Vagina (tissue), 2 donors: ENCODE measurements around the gene IL17A.

Experiments used
- CTCF ChIP-seq, 3 experiments: fragments of 450-650 bp in 2 of 3; fragments of 200-600 bp in 1 of 3; sonication (generic) in 1 of 3; IDR thresholded peaks; one replicate each; pipeline ENCODE4 v1.5.1; 2017 to 2019; ENCODE audit warnings: antibody characterized with exemption in 3 of 3, mild to moderate bottlenecking in 2 of 3, moderate library complexity in 2 of 3
- POLR2A ChIP-seq, 2 donors: fragments of 450-650 bp; IDR thresholded peaks; one replicate each; pipeline ENCODE4 v1.6.1; 2017; ENCODE audit warnings: antibody characterized with exemption in 2 of 2, mild to moderate bottlenecking in 2 of 2, moderate library complexity in 2 of 2
- POLR2AphosphoS5 ChIP-seq, 2 donors: sonication (generic); formaldehyde crosslinking; IDR thresholded peaks; one replicate each; pipeline ENCODE4 v1.9.0; 2017; ENCODE audit warnings: antibody characterized with exemption in 2 of 2, mild to moderate bottlenecking in 2 of 2, low read depth in 1 of 2; ENCODE audit not compliant: insufficient read depth in 1 of 2

- TF ChIP-seq CTCF (IDR thresholded peaks at IDR 0.05), result no peak
- TF ChIP-seq POLR2A (IDR thresholded peaks at IDR 0.05), result no peak
- TF ChIP-seq POLR2AphosphoS5 (IDR thresholded peaks at IDR 0.05; ENCODE audit: insufficient read depth in 1 of 2, low read depth in 1 of 2), result no peak
Measured at GRCh38 chr6:52141596-52141995, 44.6 kb upstream of the IL17A start.
